IMR-90 (cell line): Measurements from ENCODE around the gene SLC5A2. TPM values are rescaled to one million over a fixed set of nuclear protein-coding genes. Genes with fewer than 3 reads are reported as not detected.
A peak's percentile ranks its signal among the peaks of the same experiment; 100 is the strongest.

Source experiments
- ATAC-seq: fragments of 200-7000 bp; cut with Tn5 transposase; 2 replicates; pipeline ENCODE4 v1.9.1; 2020; ENCODE audit warnings: low read depth, mild to moderate bottlenecking, moderate library complexity
- BruUV-seq: library from RNA; stranded (reverse); fragments of 400-500 nt; replicated peaks from 2 replicates; lab custom pipeline; 2021; lab: Mats Ljungman, UMichigan
- CTCF ChIA-PET: fragments of 300-600 bp; formaldehyde crosslinking; extraction: SDS; loops from one replicate; lab custom pipeline; 2021; ENCODE audit warnings: antibody characterized with exemption; lab: Yijun Ruan, JAX
- POLR2A ChIA-PET: fragments of 300-600 bp; sonication (Branson Sonifier 250); formaldehyde crosslinking; loops from one replicate; lab custom pipeline; 2022; ENCODE audit warnings: antibody characterized with exemption; ENCODE audit not compliant: unreplicated experiment; lab: Charles Lee
- DNase-seq: peaks from one replicate; pipeline ENCODE4 v3.0.0; 2013
- H2AFZ ChIP-seq: replicated peaks from 2 replicates; pipeline ENCODE3; 2013; ENCODE audit warnings: low read length, mild to moderate bottlenecking; ENCODE audit not compliant: poor library complexity
- H2AK5ac ChIP-seq: 2 replicates; pipeline ENCODE4 v1.6.1; 2013; ENCODE audit warnings: low read depth, low read length, inconsistent platforms
- H2AK9ac ChIP-seq: replicated peaks from 2 replicates; pipeline ENCODE3; 2013; ENCODE audit warnings: mild to moderate bottlenecking, low read depth, low read length, moderate library complexity; ENCODE audit not compliant: poor library complexity
- H2BK120ac ChIP-seq: 2 replicates; pipeline ENCODE4 v1.6.1; 2013; ENCODE audit warnings: low read depth, low read length, inconsistent platforms
- H2BK15ac ChIP-seq: 3 replicates; pipeline ENCODE4 v1.6.1; 2013; ENCODE audit warnings: low read depth, low read length, inconsistent platforms
- H2BK20ac ChIP-seq: 2 replicates; pipeline ENCODE4 v1.6.1; 2013; ENCODE audit warnings: low read depth, mild to moderate bottlenecking, inconsistent platforms, low read length, moderate library complexity
- H2BK5ac ChIP-seq: 2 replicates; pipeline ENCODE4 v1.6.1; 2013; ENCODE audit warnings: mild to moderate bottlenecking, low read depth, low read length, inconsistent platforms; ENCODE audit not compliant: poor library complexity, severe bottlenecking
- H3K14ac ChIP-seq: replicated peaks from 2 replicates; pipeline ENCODE4 v1.6.1; 2013; ENCODE audit warnings: low read depth, low read length, inconsistent platforms
- H3K18ac ChIP-seq: 2 replicates; pipeline ENCODE4 v1.6.1; 2013; ENCODE audit warnings: low read depth, low read length, control low read depth
- H3K23ac ChIP-seq: 2 replicates; pipeline ENCODE4 v1.6.1; 2013; ENCODE audit warnings: low read depth, low read length, inconsistent platforms
- H3K27ac ChIP-seq: 2 replicates; pipeline ENCODE4 v1.5.1; 2013; ENCODE audit warnings: mild to moderate bottlenecking, control low read depth, low read length; ENCODE audit not compliant: insufficient read depth
- H3K27me3 ChIP-seq: 2 replicates; pipeline ENCODE4 v1.6.1; 2013; ENCODE audit warnings: low read length; ENCODE audit not compliant: control insufficient read depth, insufficient read depth
- H3K36me3 ChIP-seq: 2 replicates; pipeline ENCODE4 v1.6.1; 2013; ENCODE audit warnings: low read length, mixed read lengths; ENCODE audit not compliant: control insufficient read depth, insufficient read depth
- H3K4ac ChIP-seq: 2 replicates; pipeline ENCODE4 v1.6.1; 2013; ENCODE audit warnings: low read depth, low read length, inconsistent platforms
- H3K4me1 ChIP-seq: 2 replicates; pipeline ENCODE4 v1.6.1; 2013; ENCODE audit warnings: low read length, mixed read lengths; ENCODE audit not compliant: control insufficient read depth, insufficient read depth
- H3K4me2 ChIP-seq: 2 replicates; pipeline ENCODE4 v1.6.1; 2013; ENCODE audit warnings: low read depth, mild to moderate bottlenecking, control low read depth, low read length, moderate library complexity
- H3K4me3 ChIP-seq: 2 replicates; pipeline ENCODE4 v1.5.1; 2013; ENCODE audit warnings: low read depth, mild to moderate bottlenecking, control low read depth, low read length, moderate library complexity; ENCODE audit not compliant: insufficient read depth
- H3K56ac ChIP-seq: 2 replicates; pipeline ENCODE4 v1.6.1; 2013; ENCODE audit warnings: low read length, inconsistent platforms; ENCODE audit not compliant: insufficient read depth; ENCODE audit errors: extremely low read depth
- H3K79me1 ChIP-seq, 2 experiments: 2 replicates each; pipeline ENCODE4 v1.6.1; 2013; ENCODE audit warnings: low read length in 2 of 2, inconsistent platforms in 1 of 2, low read depth in 1 of 2
- H3K9ac ChIP-seq: 2 replicates; pipeline ENCODE4 v1.6.1; 2013; ENCODE audit warnings: low read depth, low read length, control low read depth
- H3K9me1 ChIP-seq: 2 replicates; pipeline ENCODE4 v1.6.1; 2013; ENCODE audit warnings: low read length, inconsistent platforms; ENCODE audit not compliant: insufficient read depth
- H3K9me3 ChIP-seq: 2 replicates; pipeline ENCODE4 v1.6.1; 2013; ENCODE audit warnings: low read length; ENCODE audit not compliant: control insufficient read depth, insufficient read depth
- H4K20me1 ChIP-seq: 2 replicates; pipeline ENCODE4 v1.6.1; 2013; ENCODE audit warnings: low read length, inconsistent platforms; ENCODE audit not compliant: insufficient read depth
- H4K5ac ChIP-seq: 2 replicates; pipeline ENCODE4 v1.6.1; 2013; ENCODE audit warnings: mild to moderate bottlenecking, low read depth, low read length, control low read depth
- H4K8ac ChIP-seq, 2 experiments: 2 replicates each; pipeline ENCODE4 v1.6.1; 2013; ENCODE audit warnings: low read depth in 2 of 2, low read length in 2 of 2, control low read depth in 1 of 2, inconsistent platforms in 1 of 2
- H4K91ac ChIP-seq: 2 replicates; pipeline ENCODE4 v1.6.1; 2013; ENCODE audit warnings: low read depth, low read length, inconsistent platforms; ENCODE audit not compliant: insufficient read depth
- CHD1 ChIP-seq: IDR thresholded peaks from 2 replicates; pipeline ENCODE4 v1.6.1; 2012; ENCODE audit warnings: low read depth, low read length, improper control_type of control experiment
- CTCF ChIP-seq: conservative IDR thresholded peaks from 2 replicates; pipeline ENCODE4 v1.5.1; 2012; ENCODE audit warnings: mild to moderate bottlenecking, low read depth, low read length, improper control_type of control experiment
- ELK1 ChIP-seq: fragments of 150-350 bp; IDR thresholded peaks from 2 replicates; pipeline ENCODE4 v1.6.1; 2016; ENCODE audit warnings: low read depth, mild to moderate bottlenecking, low read length, moderate library complexity, borderline replicate concordance
- FOS ChIP-seq: fragments of 150-350 bp; IDR thresholded peaks from 2 replicates; pipeline ENCODE4 v1.6.1; 2016; ENCODE audit warnings: low read depth, low read length
- MAFK ChIP-seq: IDR thresholded peaks from 2 replicates; pipeline ENCODE4 v1.6.1; 2012; ENCODE audit warnings: low read depth, low read length, improper control_type of control experiment
- MAZ ChIP-seq: IDR thresholded peaks from 2 replicates; pipeline ENCODE4 v1.6.1; 2012; ENCODE audit warnings: low read depth, mild to moderate bottlenecking, low read length, improper control_type of control experiment, moderate library complexity, borderline replicate concordance
- MXI1 ChIP-seq: IDR thresholded peaks from 2 replicates; pipeline ENCODE4 v1.6.1; 2012; ENCODE audit warnings: low read depth, mild to moderate bottlenecking, low read length, moderate library complexity, borderline replicate concordance
- POLR2A ChIP-seq: IDR thresholded peaks from 2 replicates; pipeline ENCODE4 v1.6.1; 2012; ENCODE audit warnings: mild to moderate bottlenecking, low read depth, low read length
- RAD21 ChIP-seq: IDR thresholded peaks from 2 replicates; pipeline ENCODE4 v1.6.1; 2012; ENCODE audit warnings: low read length, improper control_type of control experiment
- RCOR1 ChIP-seq: IDR thresholded peaks from 2 replicates; pipeline ENCODE4 v1.6.1; 2012; ENCODE audit warnings: mild to moderate bottlenecking, low read length, improper control_type of control experiment; ENCODE audit not compliant: insufficient replicate concordance
- RFX5 ChIP-seq: IDR thresholded peaks from 2 replicates; pipeline ENCODE4 v1.8.0; 2012; ENCODE audit warnings: low read depth, mild to moderate bottlenecking, low read length, moderate library complexity
- SMC3 ChIP-seq: fragments of 150-350 bp; IDR thresholded peaks from 2 replicates; pipeline ENCODE4 v1.6.1; 2016; ENCODE audit warnings: low read depth, mild to moderate bottlenecking, antibody characterized with exemption, low read length, moderate library complexity
- WGBS, 2 experiments: methylation state at CpG; one replicate each; pipeline versions ENCODE4 v1.1.5 to v1.1.7; 2013; ENCODE audit warnings: missing lambda C conversion rate in 2 of 2; ENCODE audit not compliant: insufficient read length in 1 of 2; ENCODE audit errors: extremely low coverage in 2 of 2; 5-methylcytosine and 5-hydroxymethylcytosine counted together
- dilution Hi-C: fragments of 300-500 bp; cut with HindIII; formaldehyde crosslinking; loops from one replicate; pipeline ENCODE4 v1.14.3; 2018; ENCODE audit warnings: low sequenced_read_pairs; ENCODE audit not compliant: unreplicated experiment
- in situ Hi-C: fragments of 300-500 bp; cut with MboI; formaldehyde crosslinking; loops from 3 replicates; pipeline ENCODE4 v1.14.3; 2019; ENCODE audit warnings: low sequenced_read_pairs, inconsistent platforms, mixed read lengths
- intact Hi-C: fragments of 100-400 bp; cut with micrococcal nuclease; formaldehyde crosslinking; loops from 2 replicates; pipeline ENCODE4 v1.10.0; 2022
- polyA plus RNA-seq, 3 experiments: library from polyadenylated mRNA; depleted of rRNA; stranded (reverse); fragments of >200 nt; gene quantifications; 2 replicates each; pipeline ENCODE4 v1.2.3, GENCODE V29; 2012; ENCODE audit warnings: low replicate concordance in 1 of 3
- total RNA-seq: library from RNA; depleted of rRNA; stranded (reverse); fragments of >200 nt; gene quantifications from 2 replicates; pipeline ENCODE4 v1.2.3, GENCODE V29; 2012

SLC5A2 gene
- total and polyA plus RNA-seq, 2 of the 4 experiments (the other 2 are of a cell fraction), result not detected

DNA sequence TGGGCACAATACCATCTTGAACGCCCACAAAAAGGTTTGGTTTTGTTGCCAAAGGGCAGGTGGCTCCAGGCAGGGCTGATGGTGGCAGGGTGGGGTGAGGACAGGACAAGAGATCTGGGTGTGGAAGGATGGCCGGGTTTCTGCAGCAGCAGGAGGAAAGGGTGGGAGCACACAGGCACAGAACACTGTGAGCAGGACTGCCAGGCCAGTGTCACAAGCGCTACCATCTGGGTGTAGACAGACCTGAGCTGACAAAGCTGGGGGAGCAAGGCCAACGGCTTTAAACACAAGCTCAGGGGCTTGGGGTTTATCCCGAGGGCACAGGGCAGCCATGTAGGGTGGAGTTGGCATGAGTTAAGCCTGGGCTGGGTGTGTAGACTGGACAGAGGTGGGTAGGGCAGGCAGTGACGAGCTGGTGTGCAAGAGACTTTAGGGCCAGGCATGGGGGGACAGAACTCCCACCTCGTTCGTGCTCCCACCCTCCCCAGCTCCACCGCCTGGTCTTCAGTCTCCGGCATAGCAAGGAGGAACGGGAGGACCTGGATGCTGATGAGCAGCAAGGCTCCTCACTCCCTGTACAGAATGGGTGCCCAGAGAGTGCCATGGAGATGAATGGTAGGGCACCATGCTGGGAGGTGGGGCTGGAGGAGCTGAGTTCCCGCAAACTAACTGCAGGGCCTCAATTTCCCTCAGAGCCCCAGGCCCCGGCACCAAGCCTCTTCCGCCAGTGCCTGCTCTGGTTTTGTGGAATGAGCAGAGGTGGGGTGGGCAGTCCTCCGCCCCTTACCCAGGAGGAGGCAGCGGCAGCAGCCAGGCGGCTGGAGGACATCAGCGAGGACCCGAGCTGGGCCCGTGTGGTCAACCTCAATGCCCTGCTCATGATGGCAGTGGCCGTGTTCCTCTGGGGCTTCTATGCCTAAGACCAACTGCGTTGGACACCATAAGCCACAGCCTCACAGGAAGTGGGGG is 7.0 kb downstream of the SLC5A2 start (continued):
- TF ChIP-seq SMC3 (no peak), MXI1 (no peak)

GRCh38 chr16:31491778-31492418 is 9.0 kb downstream of the SLC5A2 start:
- peaks cover 6% of the 10 kb centered on the region; the same call in 1 of the 2 replicates for H3K4me1 ChIP-seq
- ChIA-PET POLR2A (no interaction called here), CTCF (no interaction called here)
- no peak overlapping the region for H2BK20ac ChIP-seq
- H4K20me1 ChIP-seq, result peaks cover 3% of the 10 kb centered on the region; the same call in 1 of the 2 replicates
- H3K14ac ChIP-seq, result no peak overlapping the region
- 100% methylated on average over 1 of the region's 8 CpGs; no CpG with 5 or more reads in 1 of the 2 experiments for WGBS, 2 experiments
- no peak overlapping the region for H4K8ac ChIP-seq
- in situ Hi-C loops, result no loop called here
- H2BK120ac ChIP-seq, result no peak overlapping the region
- peak overlapping the region; percentile 31 for H2AK9ac ChIP-seq
- no peak overlapping the region for H2AFZ ChIP-seq
- no peak overlapping the region for H3K4ac ChIP-seq
- H3K18ac ChIP-seq, result no peak overlapping the region
- no peak overlapping the region for H2AK5ac ChIP-seq
- H3K36me3 ChIP-seq, result peaks cover 58% of the 10 kb centered on the region
- H3K27me3 ChIP-seq, result peaks cover 2% of the 10 kb centered on the region; the same call in 1 of the 2 replicates
- dilution Hi-C loops, result no loop called here
- H2BK15ac ChIP-seq, result no peak overlapping the region
- H4K5ac ChIP-seq, result no peak overlapping the region
- no peak overlapping the region for H2BK5ac ChIP-seq
- no peaks in the 10 kb centered on the region for H3K79me1 ChIP-seq
- no peak overlapping the region for H3K27ac ChIP-seq
- H3K23ac ChIP-seq, result no peak overlapping the region
- no TSS peak for BruUV-seq
- ATAC-seq, result no peak
- H3K9me1 ChIP-seq, result no peaks in the 10 kb centered on the region; the same call in 1 of the 2 replicates
- intact Hi-C loops, result no loop called here
- H3K56ac ChIP-seq, result no peak overlapping the region
- no peak for DNase-seq
- H3K4me3 ChIP-seq, result no peak overlapping the region
- no peaks in the 10 kb centered on the region for H3K9me3 ChIP-seq
- no peak overlapping the region for H3K4me2 ChIP-seq
- H3K9ac ChIP-seq, result no peak overlapping the region
- no peak overlapping the region for H4K91ac ChIP-seq
- no peak for TF ChIP-seq MAFK
- TF ChIP-seq MAZ, result no peak
- TF ChIP-seq CTCF, result no peak
- no peak for TF ChIP-seq POLR2A
- TF ChIP-seq CHD1, result no peak
- no peak for TF ChIP-seq RFX5
- TF ChIP-seq RCOR1, result no peak
- no peak for TF ChIP-seq ELK1
- no peak for TF ChIP-seq FOS
- no peak for TF ChIP-seq RAD21
- no peak for TF ChIP-seq MXI1
